Stimulated activated naive CD8-positive, alpha-beta T cell treated with anti-CD3 and anti-CD28 coated beads, Interleukin-15, Interleukin-2, amounts not matched to agents 100 ng/mL and 50 ng/mL, for 24 hours (primary cell): ENCODE measurements around the gene TP53BP2.
"Not testable (repeated sequence)": the region's sequence is repeated elsewhere in the genome, so short reads cannot be mapped to it uniquely, and the experiment has no call there.

Experiments
- H3K27ac Mint-ChIP-seq: one replicate; pipeline ENCODE4 v1.8.0; 2021; ENCODE audit warnings: mild to moderate bottlenecking, mixed read lengths
- H3K27me3 Mint-ChIP-seq: one replicate; pipeline ENCODE4 v1.8.0; 2021; ENCODE audit warnings: mixed read lengths
- H3K36me3 Mint-ChIP-seq: one replicate; pipeline ENCODE4 v1.8.0; 2021; ENCODE audit warnings: low read depth, mixed read lengths
- H3K4me1 Mint-ChIP-seq: one replicate; pipeline ENCODE4 v1.8.0; 2021; ENCODE audit warnings: low read depth, mixed read lengths
- H3K4me3 Mint-ChIP-seq: one replicate; pipeline ENCODE4 v1.8.0; 2021; ENCODE audit warnings: mild to moderate bottlenecking, mixed read lengths
- H3K9me3 Mint-ChIP-seq: one replicate; pipeline ENCODE4 v1.8.0; 2021; ENCODE audit warnings: mixed read lengths

Gene TP53BP2

GRCh38 chr1:223864599-223865368 lies 19.0 kb upstream of the TP53BP2 start:
- not testable (repeated sequence) for H3K27me3 Mint-ChIP-seq, H3K9me3 Mint-ChIP-seq, H3K36me3 Mint-ChIP-seq, H3K27ac Mint-ChIP-seq, H3K4me1 Mint-ChIP-seq, H3K4me3 Mint-ChIP-seq

- Mint-ChIP-seq H3K9me3 (no peaks in the 10 kb centered on the region), H3K27me3 (peaks cover 14% of the 10 kb centered on the region), H3K27ac (no peak overlapping the region), H3K4me1 (no peaks in the 10 kb centered on the region), H3K36me3 (no peaks in the 10 kb centered on the region), H3K4me3 (no peak overlapping the region)
Observed at GRCh38 chr1:223864084-223864483, 18.3 kb upstream of the TP53BP2 start.

- H3K27me3 Mint-ChIP-seq = peaks cover 9% of the 10 kb centered on the region
- H3K9me3 Mint-ChIP-seq = no peaks in the 10 kb centered on the region
- H3K27ac Mint-ChIP-seq = no peak overlapping the region
- no peak overlapping the region for H3K4me3 Mint-ChIP-seq
- H3K4me1 Mint-ChIP-seq = no peaks in the 10 kb centered on the region
- H3K36me3 Mint-ChIP-seq = no peaks in the 10 kb centered on the region
Observed at GRCh38 chr1:223861904-223862303, 16.2 kb upstream of the TP53BP2 start.

DNA sequence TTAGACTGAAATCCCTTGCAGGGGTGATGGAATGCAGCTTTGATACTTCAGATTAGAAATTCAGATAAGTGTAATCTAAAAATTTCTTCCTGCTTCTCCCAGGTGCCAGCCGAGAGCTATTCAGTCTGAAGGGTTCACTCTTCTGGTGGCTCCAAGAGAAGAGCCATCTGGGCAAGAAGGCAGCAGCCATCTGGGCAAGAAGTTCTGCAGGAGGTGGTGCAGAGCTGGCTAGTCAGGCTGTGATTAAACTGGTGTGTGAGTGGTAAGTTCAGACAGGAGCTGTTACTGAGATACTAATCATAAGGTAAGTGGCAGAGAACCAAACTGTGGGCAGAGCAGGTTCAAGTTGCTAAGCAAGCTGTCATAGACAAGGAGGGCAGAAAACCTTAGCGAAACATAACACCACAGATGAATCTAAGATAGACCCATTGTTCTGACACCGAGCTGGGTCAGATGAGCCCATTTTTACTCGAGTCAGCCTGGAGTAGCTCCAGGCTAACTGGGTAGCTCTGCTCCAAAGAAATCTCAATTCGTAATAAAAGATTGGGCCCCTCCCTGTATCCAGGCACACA lies 14.4 kb upstream of the TP53BP2 start:
- Mint-ChIP-seq H3K9me3 (no peaks in the 10 kb centered on the region), H3K27ac (no peak overlapping the region), H3K4me3 (no peak overlapping the region), H3K36me3 (no peaks in the 10 kb centered on the region), H3K4me1 (no peaks in the 10 kb centered on the region), H3K27me3 (peaks cover 9% of the 10 kb centered on the region)

DNA sequence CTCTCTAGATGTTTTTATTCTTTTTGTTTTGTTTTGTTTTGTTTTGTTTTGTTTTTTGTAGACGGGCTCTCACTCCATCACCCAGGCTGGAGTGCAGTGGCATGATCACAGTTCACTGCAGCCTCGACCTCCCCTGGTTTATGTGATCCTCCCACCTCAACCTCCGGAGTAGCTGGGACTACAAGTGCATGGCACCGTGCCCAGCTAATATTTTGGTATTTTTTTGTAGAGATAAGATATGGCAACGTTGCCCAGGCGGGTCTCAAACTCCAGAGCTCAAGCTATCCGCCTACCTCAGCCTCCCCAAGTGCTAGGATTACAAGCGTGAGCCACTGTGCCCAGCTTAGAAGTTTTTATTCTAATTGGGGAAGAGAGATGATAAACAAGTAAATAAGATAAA lies 13.3 kb upstream of the TP53BP2 start:
- no peak overlapping the region for H3K27ac Mint-ChIP-seq
- H3K36me3 Mint-ChIP-seq = no peaks in the 10 kb centered on the region
- no peak overlapping the region for H3K4me3 Mint-ChIP-seq
- no peaks in the 10 kb centered on the region for H3K4me1 Mint-ChIP-seq
- H3K9me3 Mint-ChIP-seq = no peaks in the 10 kb centered on the region
- H3K27me3 Mint-ChIP-seq = peaks cover 9% of the 10 kb centered on the region

- no peak overlapping the region for H3K27ac Mint-ChIP-seq
Observed at GRCh38 chr1:223856386-223856785, 10.6 kb upstream of the TP53BP2 start.

GRCh38 chr1:223853748-223854147 lies 8.0 kb upstream of the TP53BP2 start:
- Mint-ChIP-seq H3K27ac (no peak overlapping the region), H3K27me3 (peaks cover under 1% of the 10 kb centered on the region), H3K9me3 (no peaks in the 10 kb centered on the region), H3K36me3 (no peaks in the 10 kb centered on the region), H3K4me3 (no peak overlapping the region), H3K4me1 (no peaks in the 10 kb centered on the region)

More at GRCh38 chr1:223856386-223856785, 10.6 kb upstream of the TP53BP2 start:
- H3K4me1 Mint-ChIP-seq = no peaks in the 10 kb centered on the region
- no peaks in the 10 kb centered on the region for H3K36me3 Mint-ChIP-seq
- H3K27me3 Mint-ChIP-seq = peaks cover 9% of the 10 kb centered on the region
- H3K4me3 Mint-ChIP-seq = no peak overlapping the region
- H3K9me3 Mint-ChIP-seq = no peaks in the 10 kb centered on the region

GRCh38 chr1:223853275-223853674 lies 7.5 kb upstream of the TP53BP2 start:
- Mint-ChIP-seq H3K27ac (no peak overlapping the region), H3K9me3 (no peaks in the 10 kb centered on the region), H3K4me3 (no peak overlapping the region), H3K27me3 (no peaks in the 10 kb centered on the region), H3K36me3 (no peaks in the 10 kb centered on the region), H3K4me1 (no peaks in the 10 kb centered on the region)

DNA sequence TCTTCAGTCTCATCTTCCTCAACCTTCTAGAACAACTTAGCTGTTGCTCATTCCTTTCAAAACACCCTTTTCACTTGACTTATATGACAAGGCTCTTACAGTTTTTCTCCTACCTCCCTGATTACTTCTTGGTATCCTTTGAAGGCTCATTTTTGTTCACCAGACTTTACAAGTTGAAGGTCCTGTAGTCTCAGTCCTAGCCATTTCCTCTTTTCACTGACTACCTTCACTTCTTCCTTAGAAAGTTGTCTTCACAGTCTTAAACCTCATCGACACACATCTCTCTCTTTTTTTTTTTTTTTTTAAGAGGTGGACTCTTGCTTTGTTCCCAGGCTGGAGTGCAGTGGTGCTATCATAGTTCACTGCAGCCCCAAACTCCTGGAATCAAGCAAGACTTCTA lies 6.6 kb upstream of the TP53BP2 start:
- Mint-ChIP-seq H3K27ac (no peak overlapping the region), H3K36me3 (no peaks in the 10 kb centered on the region), H3K4me1 (peaks cover 8% of the 10 kb centered on the region), H3K9me3 (peaks cover 4% of the 10 kb centered on the region), H3K4me3 (no peak overlapping the region), H3K27me3 (no peaks in the 10 kb centered on the region)

DNA sequence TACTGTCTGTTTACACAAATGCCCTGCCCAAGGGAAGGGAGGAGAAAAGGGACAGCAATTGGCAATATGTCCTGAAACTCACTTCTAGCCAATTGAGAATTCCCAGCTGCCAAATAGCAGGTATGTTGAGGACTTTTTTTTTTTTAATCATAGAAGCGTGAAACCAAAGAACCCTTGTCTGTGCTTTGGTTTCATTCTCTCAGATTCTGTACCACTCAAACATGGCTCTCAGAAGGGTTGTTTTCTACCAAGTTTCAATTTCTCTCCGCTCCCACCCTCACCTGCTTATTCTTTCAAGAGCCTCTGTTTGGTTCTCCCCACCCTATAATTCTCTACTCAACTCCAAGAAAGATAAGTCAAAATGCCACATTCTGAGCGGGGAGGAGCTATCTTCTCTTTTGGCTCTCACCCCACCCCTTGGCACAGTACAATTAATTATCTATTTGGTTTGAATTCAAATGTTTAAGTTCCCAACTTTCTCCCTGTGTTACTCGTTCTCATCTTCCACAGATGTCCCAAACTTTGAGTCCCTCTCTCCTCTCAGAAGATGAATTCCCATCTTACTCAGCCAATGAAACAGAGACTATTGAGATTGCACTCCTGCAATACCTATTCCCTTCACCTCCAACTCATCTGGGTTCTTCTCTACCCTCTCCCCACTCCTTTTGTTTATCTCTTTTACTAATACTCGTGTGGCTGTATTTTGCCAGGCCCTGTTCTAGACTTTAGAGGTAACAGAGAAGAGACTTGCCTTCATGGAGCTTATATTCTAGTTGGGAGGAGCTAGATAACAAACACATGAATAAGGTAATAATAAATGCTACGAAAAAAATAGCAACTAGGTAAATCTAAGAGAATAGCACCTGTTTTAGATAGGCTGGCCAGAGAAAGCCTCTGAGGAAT lies 3.9 kb upstream of the TP53BP2 start:
- H3K9me3 Mint-ChIP-seq = peaks cover 4% of the 10 kb centered on the region
- H3K27me3 Mint-ChIP-seq = no peaks in the 10 kb centered on the region
- H3K36me3 Mint-ChIP-seq = no peaks in the 10 kb centered on the region
- H3K4me1 Mint-ChIP-seq = peaks cover 18% of the 10 kb centered on the region
- H3K4me3 Mint-ChIP-seq = no peak overlapping the region
- no peak overlapping the region for H3K27ac Mint-ChIP-seq

DNA sequence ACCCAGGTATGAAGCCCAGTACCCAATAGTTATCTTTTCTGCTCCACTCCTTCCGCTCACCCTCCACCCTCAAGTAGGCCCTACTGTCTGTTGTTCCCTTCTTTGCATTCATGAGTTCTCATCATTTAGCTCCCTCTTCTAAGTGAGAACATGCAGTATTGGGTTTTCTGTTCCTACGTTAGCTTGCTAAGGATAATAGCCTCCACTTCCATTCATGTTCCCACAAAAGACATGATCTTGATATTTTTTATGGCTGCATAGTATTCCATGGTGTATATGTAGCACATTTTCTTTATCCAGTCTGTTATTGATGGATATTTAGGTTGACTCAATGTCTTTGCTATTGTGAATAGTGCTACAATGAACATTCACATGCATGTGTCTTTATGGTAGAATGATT lies 2.8 kb upstream of the TP53BP2 start:
- peaks cover 4% of the 10 kb centered on the region for H3K9me3 Mint-ChIP-seq
- no peak overlapping the region for H3K27ac Mint-ChIP-seq
- no peaks in the 10 kb centered on the region for H3K27me3 Mint-ChIP-seq
- H3K36me3 Mint-ChIP-seq = peaks cover 3% of the 10 kb centered on the region
- peaks cover 27% of the 10 kb centered on the region for H3K4me1 Mint-ChIP-seq
- no peak overlapping the region for H3K4me3 Mint-ChIP-seq

GRCh38 chr1:223847781-223848345 lies 2.1 kb upstream of the TP53BP2 start:
- no peak overlapping the region for H3K4me3 Mint-ChIP-seq
- H3K27ac Mint-ChIP-seq = no peak overlapping the region
- H3K36me3 Mint-ChIP-seq = peaks cover 3% of the 10 kb centered on the region
- H3K27me3 Mint-ChIP-seq = no peaks in the 10 kb centered on the region
- peaks cover 33% of the 10 kb centered on the region for H3K4me1 Mint-ChIP-seq
- H3K9me3 Mint-ChIP-seq = peaks cover 4% of the 10 kb centered on the region

DNA sequence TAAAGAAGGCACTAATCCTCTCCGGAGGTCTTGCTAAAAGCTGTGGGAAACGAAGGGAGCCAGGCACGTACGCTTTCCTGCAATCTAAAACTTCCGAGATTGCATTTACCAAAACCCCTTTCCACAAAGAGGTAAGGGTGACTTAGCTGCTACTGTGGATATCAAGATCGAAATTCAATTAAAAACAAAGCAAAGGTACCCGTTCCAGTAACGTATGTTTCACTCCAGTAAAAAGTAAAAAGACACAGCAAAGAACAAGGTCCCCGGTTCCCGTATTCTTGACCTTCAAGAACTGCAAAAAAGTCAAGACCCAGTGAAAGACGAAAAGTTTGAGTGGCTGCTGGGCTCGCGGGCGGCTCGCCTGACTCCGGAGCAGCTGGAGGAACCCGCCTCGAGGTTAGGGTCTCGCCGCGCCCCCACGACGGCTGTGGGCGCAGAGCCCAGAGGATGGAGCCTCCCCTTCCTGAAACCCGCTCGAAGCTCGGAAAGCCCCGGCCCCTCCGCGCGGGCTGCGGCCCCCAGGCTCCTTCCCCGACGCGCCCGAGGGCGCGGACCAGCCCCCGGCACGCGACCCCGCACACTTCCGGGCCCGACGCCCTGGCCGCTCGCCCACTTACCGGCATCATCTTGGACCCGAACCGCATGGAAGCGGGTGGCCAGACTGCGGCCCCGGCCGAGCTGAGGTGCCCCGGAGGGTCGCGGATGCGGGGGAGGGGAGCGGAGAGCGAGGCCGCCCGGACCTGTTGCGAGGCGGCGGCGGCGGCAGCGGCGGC lies 524 bp downstream of the TP53BP2 start:
- Mint-ChIP-seq H3K36me3 (peaks cover 3% of the 10 kb centered on the region), H3K4me1 (peaks cover 50% of the 10 kb centered on the region), H3K9me3 (peaks cover 4% of the 10 kb centered on the region), H3K27ac (peak overlapping the region; percentile 94), H3K27me3 (no peaks in the 10 kb centered on the region), H3K4me3 (peak overlapping the region; percentile 91)

DNA sequence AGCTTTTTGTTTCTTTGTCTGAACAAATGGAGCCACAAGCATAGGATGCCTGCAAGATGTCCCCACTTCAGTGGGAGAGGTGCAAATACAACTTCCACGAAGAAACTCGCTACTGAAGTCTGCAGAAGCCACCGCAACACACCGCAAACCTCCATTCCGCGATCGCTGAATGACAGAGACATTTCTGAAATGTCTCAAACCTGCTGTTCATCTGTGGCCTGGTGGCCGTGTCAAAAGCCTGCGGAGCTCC lies 1.0 kb downstream of the TP53BP2 start:
- peaks cover 55% of the 10 kb centered on the region for H3K4me1 Mint-ChIP-seq
- peak overlapping the region; percentile 94 for H3K27ac Mint-ChIP-seq

More for the DNA sequence above, 1.0 kb downstream of the TP53BP2 start:
- peaks cover 4% of the 10 kb centered on the region for H3K9me3 Mint-ChIP-seq
- H3K4me3 Mint-ChIP-seq = peak overlapping the region; percentile 91
- no peaks in the 10 kb centered on the region for H3K27me3 Mint-ChIP-seq
- H3K36me3 Mint-ChIP-seq = peaks cover 3% of the 10 kb centered on the region
